HEK293 (cell line): ENCODE results near the gene MTMR6.

Source experiments
- CTCF ChIA-PET: fragments of 350-600 bp; formaldehyde crosslinking; extraction: SDS; loops from one replicate; lab custom pipeline; 2021; ENCODE audit warnings: antibody characterized with exemption; lab: Yijun Ruan, JAX
- POLR2A ChIA-PET: fragments of 300-600 bp; formaldehyde crosslinking; extraction: SDS; loops from one replicate; lab custom pipeline; 2020; ENCODE audit warnings: antibody characterized with exemption, inconsistent platforms; lab: Yijun Ruan, JAX
- H3K27ac ChIP-seq: fragments of 200-500 bp; sonication (Bioruptor generic); 2 replicates; pipeline ENCODE4 v1.5.1; 2014; ENCODE audit warnings: low read depth, low read length, control low read depth, inconsistent platforms; ENCODE audit errors: extremely low read depth
- H3K36me3 ChIP-seq, 2 experiments: fragments of 200-500 bp in 1 of 2; sonication (Bioruptor generic) in 1 of 2; 1 replicate in 1 of 2; 2 replicates in 1 of 2; pipeline ENCODE4 v1.5.1; 2014 to 2017; ENCODE audit warnings: inconsistent platforms in 2 of 2, low read length in 2 of 2; ENCODE audit not compliant: control insufficient read depth in 2 of 2, insufficient read depth in 1 of 2
- H3K4me1 ChIP-seq: fragments of 200-500 bp; sonication (Bioruptor generic); 2 replicates; pipeline ENCODE4 v1.5.1; 2014; ENCODE audit warnings: mild to moderate bottlenecking, low read length, inconsistent platforms; ENCODE audit not compliant: control insufficient read depth, insufficient read depth
- H3K4me3 ChIP-seq: 2 replicates; pipeline ENCODE4 v1.5.1; 2011; ENCODE audit warnings: low read depth, mild to moderate bottlenecking, control low read depth, low read length, moderate library complexity
- H3K9me3 ChIP-seq: fragments of 200-500 bp; sonication (Bioruptor generic); 2 replicates; pipeline ENCODE4 v1.5.1; 2014; ENCODE audit warnings: low read depth, low read length, inconsistent platforms; ENCODE audit not compliant: control insufficient read depth, insufficient read depth
- BCL6B ChIP-seq: fragments of 450-650 bp; formaldehyde crosslinking; IDR thresholded peaks from 2 replicates; pipeline ENCODE4 v1.5.1; 2017; ENCODE audit warnings: missing biosample characterization, missing genetic modification characterization
- KLF16 ChIP-seq: fragments of 450-650 bp; formaldehyde crosslinking; IDR thresholded peaks from 2 replicates; pipeline ENCODE4 v1.5.1; 2017; ENCODE audit warnings: missing biosample characterization, missing genetic modification characterization
- ZBTB11 ChIP-seq: fragments of 450-650 bp; formaldehyde crosslinking; conservative IDR thresholded peaks from 2 replicates; pipeline ENCODE4 v1.5.1; 2016; ENCODE audit warnings: low read depth, missing biosample characterization, missing genetic modification characterization
- ZBTB7A ChIP-seq: fragments of 450-650 bp; formaldehyde crosslinking; IDR thresholded peaks from 2 replicates; pipeline ENCODE4 v1.5.1; 2016; ENCODE audit warnings: low read depth, missing biosample characterization, missing genetic modification characterization
- ZNF112 ChIP-seq: fragments of 450-650 bp; formaldehyde crosslinking; IDR thresholded peaks from 2 replicates; pipeline ENCODE4 v1.5.0; 2017; ENCODE audit warnings: missing biosample characterization, missing genetic modification characterization
- ZNF2 ChIP-seq: fragments of 450-650 bp; formaldehyde crosslinking; IDR thresholded peaks from 2 replicates; pipeline ENCODE4 v1.5.1; 2016; ENCODE audit warnings: missing biosample characterization, missing genetic modification characterization
- ZNF214 ChIP-seq: fragments of 450-650 bp; formaldehyde crosslinking; IDR thresholded peaks from 2 replicates; pipeline ENCODE4 v1.5.1; 2017; ENCODE audit warnings: missing biosample characterization, mild to moderate bottlenecking, missing genetic modification characterization, borderline replicate concordance
- ZNF248 ChIP-seq: fragments of 450-650 bp; formaldehyde crosslinking; IDR thresholded peaks from 2 replicates; pipeline ENCODE4 v1.5.1; 2017; ENCODE audit warnings: missing biosample characterization, missing genetic modification characterization
- ZNF280C ChIP-seq: fragments of 450-650 bp; formaldehyde crosslinking; IDR thresholded peaks from 2 replicates; pipeline ENCODE4 v1.5.1; 2016; ENCODE audit warnings: missing biosample characterization, missing genetic modification characterization
- ZNF362 ChIP-seq: fragments of 450-650 bp; formaldehyde crosslinking; IDR thresholded peaks from 2 replicates; pipeline ENCODE4 v1.5.1; 2016; ENCODE audit warnings: missing biosample characterization, missing genetic modification characterization
- ZNF530 ChIP-seq: fragments of 450-650 bp; formaldehyde crosslinking; IDR thresholded peaks from 2 replicates; pipeline ENCODE4 v1.5.1; 2016; ENCODE audit warnings: low read depth, missing biosample characterization, missing genetic modification characterization
- ZNF596 ChIP-seq: fragments of 450-650 bp; IDR thresholded peaks from 2 replicates; pipeline ENCODE4 v1.5.0; 2018; ENCODE audit warnings: missing biosample characterization, mild to moderate bottlenecking, missing genetic modification characterization, moderate library complexity
- ZNF626 ChIP-seq: fragments of 450-650 bp; sonication (Bioruptor Pico); formaldehyde crosslinking; IDR thresholded peaks from 2 replicates; pipeline ENCODE4 v1.5.1; 2018; ENCODE audit warnings: missing biosample characterization, missing genetic modification characterization, inconsistent platforms
- ZNF629 ChIP-seq: fragments of 450-650 bp; formaldehyde crosslinking; IDR thresholded peaks from 2 replicates; pipeline ENCODE4 v1.5.1; 2017; ENCODE audit warnings: missing biosample characterization, missing genetic modification characterization
- ZNF701 ChIP-seq: fragments of 450-650 bp; formaldehyde crosslinking; IDR thresholded peaks from 2 replicates; pipeline ENCODE4 v1.5.1; 2016; ENCODE audit warnings: missing biosample characterization, missing genetic modification characterization
- ZSCAN18 ChIP-seq: fragments of 450-650 bp; formaldehyde crosslinking; IDR thresholded peaks from 2 replicates; pipeline ENCODE4 v1.5.1; 2016; ENCODE audit warnings: missing biosample characterization, missing genetic modification characterization
- ZSCAN30 ChIP-seq: fragments of 450-650 bp; IDR thresholded peaks from 2 replicates; pipeline ENCODE4 v1.5.1; 2018; ENCODE audit warnings: missing biosample characterization, mild to moderate bottlenecking, missing genetic modification characterization, moderate library complexity

MTMR6 gene

GRCh38 chr13:25210842-25211569 lies 76.3 kb downstream of the MTMR6 start:
- H3K36me3 ChIP-seq = no peaks in the 10 kb centered on the region
- ChIA-PET POLR2A (no interaction called here), CTCF (no interaction called here)
- H3K27ac ChIP-seq = no peak overlapping the region
- no peak overlapping the region for H3K4me3 ChIP-seq
- TF ChIP-seq ZNF629 (tag by site-specific recombination) (no peak), ZNF2 (tag by site-specific recombination) (no peak), ZNF530 (tag by site-specific recombination) (no peak), ZSCAN18 (tag by site-specific recombination) (no peak), ZNF596 (no peak), ZSCAN30 (tag by site-specific recombination) (no peak), ZNF626 (no peak)
- H3K9me3 ChIP-seq = no peaks in the 10 kb centered on the region
- H3K4me1 ChIP-seq = no peaks in the 10 kb centered on the region

GRCh38 chr13:25207291-25207810 lies 79.9 kb downstream of the MTMR6 start:
- Histone ChIP-seq H3K27ac (no peak overlapping the region), H3K36me3 (no peaks in the 10 kb centered on the region), H3K4me1 (no peaks in the 10 kb centered on the region), H3K9me3 (no peaks in the 10 kb centered on the region), H3K4me3 (no peak overlapping the region)
- ChIA-PET CTCF (no interaction called here), POLR2A (no interaction called here)
- no peak for TF ChIP-seq ZBTB11
- TF ChIP-seq ZNF362 (tag by site-specific recombination) = no peak
- no peak for TF ChIP-seq ZNF112 (tag by site-specific recombination)
- no peak for TF ChIP-seq BCL6B (tag by site-specific recombination)

- POLR2A ChIA-PET = no interaction called here
- TF ChIP-seq KLF16 = no peak
- TF ChIP-seq ZNF701 = no peak
- no peak for TF ChIP-seq ZNF280C (tag by site-specific recombination)
- no peak for TF ChIP-seq ZNF214 (tag by site-specific recombination)
- no peak for TF ChIP-seq ZBTB7A
- TF ChIP-seq ZNF248 (tag by site-specific recombination) = no peak
Measured at GRCh38 chr13:25204863-25205262, 82.4 kb downstream of the MTMR6 start.

More at GRCh38 chr13:25204863-25205262, 82.4 kb downstream of the MTMR6 start:
- CTCF ChIA-PET = no interaction called here
- Histone ChIP-seq H3K4me1 (no peaks in the 10 kb centered on the region), H3K27ac (no peak overlapping the region), H3K36me3 (no peaks in the 10 kb centered on the region), H3K4me3 (no peak overlapping the region), H3K9me3 (no peaks in the 10 kb centered on the region)
